HCT116 (cell line): Measurements from ENCODE around the gene SOX30. TPM values are rescaled to one million over a fixed set of nuclear protein-coding genes. Genes with fewer than 3 reads are reported as not detected.

ENCODE experiments used
- ATAC-seq: fragments of 200-7000 bp; cut with Tn5 transposase; 2 replicates; pipeline ENCODE4 v1.9.1; 2020; ENCODE audit warnings: mild to moderate bottlenecking, moderate library complexity
- BruUV-seq: library from RNA; stranded (reverse); fragments of 400-500 nt; replicated peaks from 2 replicates; lab custom pipeline; 2021; lab: Mats Ljungman, UMichigan
- CTCF ChIA-PET: fragments of 300-600 bp; sonication (Branson Sonifier 250); formaldehyde crosslinking; loops from one replicate; lab custom pipeline; 2021; ENCODE audit warnings: antibody characterized with exemption; lab: Charles Lee
- POLR2A ChIA-PET: fragments of 300-600, 350-600 bp; sonication (Branson Sonifier 250); formaldehyde crosslinking; loops from one replicate; lab custom pipeline; 2021; ENCODE audit warnings: antibody characterized with exemption; lab: Charles Lee
- RAD21 ChIA-PET, 2 experiments: fragments of 300-600 bp; sonication (Branson Sonifier 250); formaldehyde crosslinking; loops; one replicate each; lab custom pipeline; 2023; ENCODE audit warnings: low total read pairs in 2 of 2; ENCODE audit not compliant: uncharacterized antibody in 2 of 2, unreplicated experiment in 2 of 2, low non-redundant PET in 1 of 2; lab: Charles Lee
- DNase-seq: peaks from one replicate; pipeline ENCODE4 v3.0.0-alpha.2; 2010; ENCODE audit warnings: low read depth, low spot score
- H2AFZ ChIP-seq: fragments of 200-600 bp; shearing (Covaris generic), sonication (generic); 2 replicates; pipeline ENCODE4 v1.6.1; 2017; ENCODE audit warnings: low read depth, mixed run types, mixed read lengths, antibody characterized with exemption, low read length; ENCODE audit not compliant: poor library complexity, severe bottlenecking
- H3K27ac ChIP-seq: 2 replicates; pipeline ENCODE4 v1.5.1; 2012; ENCODE audit warnings: low read depth, low read length
- H3K27me3 ChIP-seq: fragments of 200-600 bp; sonication (generic); 2 replicates; pipeline ENCODE4 v1.6.1; 2016; ENCODE audit warnings: mixed run types, low read length, mixed read lengths; ENCODE audit not compliant: insufficient read depth
- H3K36me3 ChIP-seq, 2 experiments: fragments of 200-500 bp in 1 of 2; fragments of 200-600 bp in 1 of 2; sonication (Bioruptor generic) in 1 of 2; sonication (generic) in 1 of 2; 2 replicates each; pipeline versions ENCODE4 v1.5.1 to v1.6.1; 2014 to 2016; ENCODE audit warnings: low read length in 2 of 2, inconsistent platforms in 1 of 2, mixed read lengths in 1 of 2, mixed run types in 1 of 2; ENCODE audit not compliant: insufficient read depth in 2 of 2, control insufficient read depth in 1 of 2
- H3K4me1 ChIP-seq, 2 experiments: fragments of 200-600 bp in 1 of 2; sonication (generic) in 1 of 2; 2 replicates each; pipeline versions ENCODE4 v1.5.1 to v1.6.1; 2012 to 2017; ENCODE audit warnings: low read length in 2 of 2, inconsistent platforms in 1 of 2, mild to moderate bottlenecking in 1 of 2, mixed read lengths in 1 of 2, mixed run types in 1 of 2, moderate library complexity in 1 of 2; ENCODE audit not compliant: insufficient read depth in 2 of 2, control insufficient read depth in 1 of 2
- H3K4me2 ChIP-seq: fragments of 200-600 bp; sonication (generic); 2 replicates; pipeline ENCODE4 v1.6.1; 2017; ENCODE audit warnings: mixed run types, low read length, mixed read lengths
- H3K4me3 ChIP-seq, 2 experiments: fragments of 200-600 bp in 1 of 2; sonication (generic) in 1 of 2; replicated peaks in 1 of 2; 2 replicates each; pipeline ENCODE4 v1.5.1; 2011 to 2016; ENCODE audit warnings: low read length in 2 of 2, control low read depth in 1 of 2, low read depth in 1 of 2, mild to moderate bottlenecking in 1 of 2, mixed read lengths in 1 of 2, mixed run types in 1 of 2
- H3K79me2 ChIP-seq: fragments of 200-600 bp; sonication (generic); 2 replicates; pipeline ENCODE4 v1.6.1; 2017; ENCODE audit warnings: mild to moderate bottlenecking, mixed run types, low read length, moderate library complexity, mixed read lengths; ENCODE audit not compliant: insufficient read depth
- H3K9ac ChIP-seq: fragments of 200-600 bp; sonication (generic); 2 replicates; pipeline ENCODE4 v1.6.1; 2016; ENCODE audit warnings: low read length, mixed read lengths
- H3K9me2 ChIP-seq: fragments of 200-600 bp; sonication (generic), shearing (Covaris generic); 2 replicates; pipeline ENCODE4 v1.6.1; 2017; ENCODE audit warnings: mixed run types, mild to moderate bottlenecking, moderate library complexity; ENCODE audit not compliant: insufficient read depth
- H3K9me3 ChIP-seq, 2 experiments: fragments of 200-500 bp in 1 of 2; fragments of 200-600 bp in 1 of 2; sonication (Bioruptor generic) in 1 of 2; sonication (generic) in 1 of 2; 2 replicates each; pipeline ENCODE4 v1.6.1; 2014 to 2017; ENCODE audit warnings: low read length in 2 of 2, mixed read lengths in 2 of 2, inconsistent platforms in 1 of 2, low read depth in 1 of 2, mild to moderate bottlenecking in 1 of 2, mixed run types in 1 of 2, moderate library complexity in 1 of 2; ENCODE audit not compliant: control insufficient read depth in 1 of 2, insufficient read depth in 1 of 2
- H4K20me1 ChIP-seq: fragments of 200-600 bp; sonication (generic), shearing (Covaris generic); 2 replicates; pipeline ENCODE4 v1.6.1; 2017; ENCODE audit warnings: mixed run types, mild to moderate bottlenecking, moderate library complexity; ENCODE audit not compliant: insufficient read depth
- CEBPB ChIP-seq: IDR thresholded peaks from 2 replicates; pipeline ENCODE4 v1.6.1; 2012; ENCODE audit warnings: low read depth
- ELF1 ChIP-seq: IDR thresholded peaks from 2 replicates; pipeline ENCODE4 v1.6.1; 2012; ENCODE audit warnings: low read depth, borderline replicate concordance
- EZH2 ChIP-seq: fragments of 200-600 bp; sonication (generic); IDR thresholded peaks from 2 replicates; pipeline ENCODE4 v1.6.1; 2017; ENCODE audit warnings: antibody characterized with exemption, mixed run types
- EZH2phosphoT487 ChIP-seq: fragments of 200-600 bp; IDR thresholded peaks from 2 replicates; pipeline ENCODE4 v1.6.1; 2018; ENCODE audit warnings: antibody characterized with exemption, borderline replicate concordance
- FOSL1 ChIP-seq: IDR thresholded peaks from 2 replicates; pipeline ENCODE4 v1.6.1; 2012; ENCODE audit warnings: low read depth
- MAX ChIP-seq: IDR thresholded peaks from 2 replicates; pipeline ENCODE4 v1.6.1; 2012
- POLR2A ChIP-seq: IDR thresholded peaks from 2 replicates; pipeline ENCODE4 v1.7.0; 2011; ENCODE audit warnings: borderline replicate concordance; ENCODE audit not compliant: insufficient read depth, insufficient read length; ENCODE audit errors: extremely low read depth
- POLR2AphosphoS5 ChIP-seq: IDR thresholded peaks from 2 replicates; pipeline ENCODE4 v1.6.1; 2011; ENCODE audit warnings: mild to moderate bottlenecking, low read depth, low read length, moderate library complexity
- RAD21 ChIP-seq: IDR thresholded peaks from 2 replicates; pipeline ENCODE4 v1.6.1; 2012; ENCODE audit warnings: low read depth, mild to moderate bottlenecking
- REST ChIP-seq: IDR thresholded peaks from 2 replicates; pipeline ENCODE4 v1.6.1; 2012; ENCODE audit warnings: low read depth
- SIN3A ChIP-seq: IDR thresholded peaks from 2 replicates; pipeline ENCODE4 v1.6.1; 2012; ENCODE audit warnings: low read depth
- SRF ChIP-seq: IDR thresholded peaks from 2 replicates; pipeline ENCODE4 v1.6.1; 2012; ENCODE audit warnings: low read depth
- TCF7L2 ChIP-seq: IDR thresholded peaks from 2 replicates; pipeline ENCODE4 v1.7.0; 2011; ENCODE audit warnings: borderline replicate concordance, inconsistent platforms; ENCODE audit not compliant: insufficient read depth, insufficient read length; ENCODE audit errors: extremely low read depth
- YY1 ChIP-seq: IDR thresholded peaks from 2 replicates; pipeline ENCODE4 v1.6.1; 2011; ENCODE audit warnings: low read length, low read depth, moderate library complexity, mild to moderate bottlenecking; ENCODE audit not compliant: insufficient replicate concordance; ENCODE audit errors: extremely low read depth
- ZBTB33 ChIP-seq: IDR thresholded peaks from 2 replicates; pipeline ENCODE4 v1.6.1; 2011; ENCODE audit warnings: mild to moderate bottlenecking, low read length, moderate library complexity; ENCODE audit not compliant: insufficient replicate concordance; ENCODE audit errors: extremely low read depth
- ZFX ChIP-seq: fragments of 450-650 bp; IDR thresholded peaks from 2 replicates; pipeline ENCODE4 v1.6.1; 2017
- intact Hi-C: fragments of 100-400 bp; cut with micrococcal nuclease; formaldehyde crosslinking; loops from 2 replicates; pipeline ENCODE4 v1.10.0; 2022
- total RNA-seq: library from RNA; stranded (reverse); gene quantifications from one replicate; pipeline ENCODE4 v1.2.1, GENCODE V29; 2021; ENCODE audit not compliant: unreplicated experiment
- TF ChIP-seq, protein P1 (sequence below), 3 experiments: fragments of 200-600 bp in 1 of 3; sonication (generic) in 1 of 3; IDR thresholded peaks in 2 of 3; conservative IDR thresholded peaks in 1 of 3; 2 replicates each; pipeline ENCODE4 v1.5.1; 2012 to 2017; ENCODE audit warnings: low read depth in 2 of 3, low read length in 2 of 3, antibody characterized with exemption in 1 of 3, borderline replicate concordance in 1 of 3, control low read depth in 1 of 3, mild to moderate bottlenecking in 1 of 3, mixed read lengths in 1 of 3, mixed run types in 1 of 3, moderate library complexity in 1 of 3; ENCODE audit not compliant: insufficient read depth in 1 of 3

SOX30 gene
- total RNA-seq, 1 experiment from 2014 or later = 0.27 TPM

GRCh38 chr5:157649101-157649500 lies 3.1 kb downstream of the SOX30 start:
- Histone ChIP-seq H3K4me3 (no peak overlapping the region), H3K27ac (no peak overlapping the region), H4K20me1 (no peaks in the 10 kb centered on the region), H2AFZ (no peak overlapping the region), H3K4me1 (peaks cover 0 to 9% of the 10 kb centered on the region in 2 experiments; a peak in 1 of 4 replicates), H3K79me2 (no peaks in the 10 kb centered on the region), H3K9me2 (no peaks in the 10 kb centered on the region), H3K27me3 (no peaks in the 10 kb centered on the region), H3K36me3 (no peaks in the 10 kb centered on the region), H3K9me3 (no peaks in the 10 kb centered on the region), H3K4me2 (no peak overlapping the region), H3K9ac (no peak overlapping the region)
- CTCF ChIA-PET = no interaction called here
- ATAC-seq (no peak), DNase-seq (no peak)
- RAD21 ChIA-PET = no interaction called here
- intact Hi-C loops = no loop called here
- TF ChIP-seq RAD21 (no peak), ZBTB33 (no peak), ZFX (no peak), CEBPB (no peak), SRF (no peak), EZH2phosphoT487 (no peak), EZH2 (no peak), ELF1 (no peak), POLR2AphosphoS5 (no peak), YY1 (no peak), MAX (no peak), POLR2A (no peak), TCF7L2 (no peak), FOSL1 (no peak), REST (no peak), SIN3A (no peak)
- TF ChIP-seq, protein P1, sequence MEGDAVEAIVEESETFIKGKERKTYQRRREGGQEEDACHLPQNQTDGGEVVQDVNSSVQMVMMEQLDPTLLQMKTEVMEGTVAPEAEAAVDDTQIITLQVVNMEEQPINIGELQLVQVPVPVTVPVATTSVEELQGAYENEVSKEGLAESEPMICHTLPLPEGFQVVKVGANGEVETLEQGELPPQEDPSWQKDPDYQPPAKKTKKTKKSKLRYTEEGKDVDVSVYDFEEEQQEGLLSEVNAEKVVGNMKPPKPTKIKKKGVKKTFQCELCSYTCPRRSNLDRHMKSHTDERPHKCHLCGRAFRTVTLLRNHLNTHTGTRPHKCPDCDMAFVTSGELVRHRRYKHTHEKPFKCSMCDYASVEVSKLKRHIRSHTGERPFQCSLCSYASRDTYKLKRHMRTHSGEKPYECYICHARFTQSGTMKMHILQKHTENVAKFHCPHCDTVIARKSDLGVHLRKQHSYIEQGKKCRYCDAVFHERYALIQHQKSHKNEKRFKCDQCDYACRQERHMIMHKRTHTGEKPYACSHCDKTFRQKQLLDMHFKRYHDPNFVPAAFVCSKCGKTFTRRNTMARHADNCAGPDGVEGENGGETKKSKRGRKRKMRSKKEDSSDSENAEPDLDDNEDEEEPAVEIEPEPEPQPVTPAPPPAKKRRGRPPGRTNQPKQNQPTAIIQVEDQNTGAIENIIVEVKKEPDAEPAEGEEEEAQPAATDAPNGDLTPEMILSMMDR (IDR thresholded peaks at IDR 0.05 in 2 of 3, conservative IDR thresholded peaks at IDR 0.05 in 1 of 3; ENCODE audit: borderline replicate concordance in 1 of 3, insufficient read depth in 1 of 3, low read depth in 2 of 3, low read length in 2 of 3) = no peak
- POLR2A ChIA-PET = no interaction called here
- no TSS peak for BruUV-seq
